Posterior cingulate gyrus (tissue), 11 donors: ENCODE measurements around the gene EXOSC10.

Source experiments
- DNase-seq, 10 donors: peaks; one replicate each; pipeline versions ENCODE4 v3.0.0 to v3.0.0-alpha.2; 2020 to 2021; ENCODE audit warnings: mixed read lengths in 3 of 10
- intact Hi-C: fragments of 100-400 bp; cut with DNase I; formaldehyde crosslinking; loops from one replicate; pipeline ENCODE4 v1.15.1; 2023

EXOSC10 gene

DNA sequence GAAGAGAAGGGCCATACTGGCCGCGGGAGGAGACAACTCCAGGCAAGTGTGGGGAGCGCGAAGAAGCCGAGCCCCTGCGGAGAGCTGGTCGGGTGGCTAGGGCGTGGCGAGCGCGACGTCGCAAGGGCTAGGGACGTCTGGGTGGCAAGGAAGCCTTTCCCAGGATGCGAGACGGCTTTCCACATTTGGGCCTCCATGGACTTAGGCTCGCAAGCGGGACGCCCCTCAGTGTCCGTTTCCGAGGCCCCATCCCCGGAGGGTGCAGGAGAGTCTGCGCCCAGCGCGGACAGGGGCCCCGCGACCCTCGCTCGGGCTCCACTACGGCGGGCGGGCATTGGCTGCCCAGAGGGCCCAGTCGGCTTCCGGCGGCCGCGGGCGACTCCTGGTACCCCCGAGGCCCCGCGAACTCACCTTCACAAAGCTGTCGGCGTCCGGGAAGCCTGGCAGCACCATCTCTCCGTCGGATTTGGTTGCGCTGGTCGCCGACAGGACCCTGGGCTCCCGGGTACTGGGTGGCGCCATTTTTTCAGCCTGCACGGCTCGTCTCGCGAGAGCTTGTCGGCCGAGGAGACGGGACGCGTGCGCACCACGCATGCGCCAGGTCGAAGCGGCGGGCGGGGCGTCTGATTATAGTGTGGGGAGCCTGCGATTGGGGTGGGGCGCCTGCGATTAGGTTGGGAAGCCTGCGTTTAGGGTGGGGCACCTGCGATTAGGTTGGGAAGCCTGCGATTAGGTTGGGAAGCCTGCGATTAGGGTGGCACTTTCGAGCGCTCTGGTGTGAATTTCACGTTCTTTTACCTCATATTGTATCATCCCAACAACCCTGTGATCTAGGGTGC, at the start of gene EXOSC10:
TSS of gene EXOSC10 (minus strand) at position 560 of the 839 bp plus-strand sequence. CDS start at position 522, 38 bp downstream.
- intact Hi-C loops = loop anchor here (10.0 kb wide), 1 partner anchor 115 kb away; no protein-coding TSS in a partner anchor
- DNase-seq = peak; percentile 89 to 99 (median 94)

DNA sequence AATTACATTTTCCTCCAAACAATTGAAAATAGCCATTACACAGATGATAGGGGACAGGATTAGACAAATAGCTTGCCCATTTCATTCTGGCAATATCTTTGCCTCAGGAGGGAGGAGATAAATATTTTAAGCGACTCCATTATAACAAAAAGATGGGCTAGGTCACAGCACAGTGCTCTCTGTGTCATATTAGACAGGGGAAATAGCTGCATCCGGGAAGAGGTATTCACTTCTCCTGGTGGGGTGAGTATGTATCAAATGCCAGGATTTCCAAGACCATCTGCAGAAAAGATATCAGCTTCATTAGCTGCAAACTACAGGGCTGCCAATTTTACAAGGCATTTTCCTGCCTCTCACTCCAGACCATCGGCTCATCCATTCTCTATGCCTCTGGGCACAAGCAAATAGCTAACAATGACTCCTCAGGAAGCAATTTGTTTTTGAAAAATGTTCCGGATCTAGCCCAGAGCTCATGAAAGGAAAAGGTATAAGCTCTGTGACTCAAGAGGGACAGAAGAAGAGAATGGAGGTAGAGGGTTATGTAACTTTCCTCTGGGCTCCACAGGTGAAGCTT, 47.6 kb upstream of the EXOSC10 start:
- intact Hi-C loops = no loop called here
- DNase-seq = no peak

- intact Hi-C loops = no loop called here
- peak in 1 of 10 donors; percentile 35 for DNase-seq
These were observed 46.1 kb upstream of the EXOSC10 start for GRCh38 chr1:11145741-11146140.

GRCh38 chr1:11144570-11145256, 45.0 kb upstream of the EXOSC10 start:
- intact Hi-C loops = no loop called here
- DNase-seq = peak in 1 of 10 donors; percentile 24

DNA sequence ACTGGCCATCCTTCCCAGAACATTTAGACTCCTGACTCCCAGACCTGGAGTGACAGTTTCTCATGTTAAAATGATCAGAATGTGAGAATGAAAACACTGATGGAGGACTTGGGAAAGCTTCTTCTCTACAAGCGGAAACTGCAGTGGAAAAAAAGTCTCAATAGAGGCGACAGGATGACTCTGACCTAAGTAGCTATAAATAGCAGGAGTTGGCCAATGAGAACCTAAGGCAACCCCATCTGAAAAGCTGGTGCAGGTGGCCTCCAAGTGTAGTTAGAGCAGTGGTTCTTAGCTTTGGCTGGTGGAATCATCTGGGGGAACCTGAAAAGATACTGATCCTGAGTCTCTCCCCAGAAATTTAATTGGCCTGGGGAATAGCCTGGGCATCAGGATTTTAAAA, 44.2 kb upstream of the EXOSC10 start:
- intact Hi-C loops = no loop called here
- DNase-seq = no peak

DNA sequence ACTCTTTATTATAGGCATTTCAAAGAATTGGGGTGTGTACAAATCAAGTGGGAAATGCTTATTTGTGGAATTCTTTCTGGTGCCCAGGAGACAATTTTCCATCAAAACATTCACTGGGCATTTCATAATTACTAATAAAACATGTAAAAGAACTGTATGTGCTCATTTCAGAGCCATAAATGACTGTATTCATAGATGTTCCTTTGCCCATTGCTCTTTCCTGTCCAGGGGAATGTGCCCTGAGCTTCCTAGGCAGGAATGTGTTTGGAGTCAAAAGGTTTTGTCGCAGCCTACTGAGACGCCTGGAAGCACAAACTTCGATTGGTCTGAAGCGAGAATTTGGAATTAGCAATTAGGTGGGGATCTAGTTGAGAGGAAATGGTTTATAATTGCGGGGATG, 43.7 kb upstream of the EXOSC10 start:
- no peak for DNase-seq
- intact Hi-C loops = no loop called here

DNA sequence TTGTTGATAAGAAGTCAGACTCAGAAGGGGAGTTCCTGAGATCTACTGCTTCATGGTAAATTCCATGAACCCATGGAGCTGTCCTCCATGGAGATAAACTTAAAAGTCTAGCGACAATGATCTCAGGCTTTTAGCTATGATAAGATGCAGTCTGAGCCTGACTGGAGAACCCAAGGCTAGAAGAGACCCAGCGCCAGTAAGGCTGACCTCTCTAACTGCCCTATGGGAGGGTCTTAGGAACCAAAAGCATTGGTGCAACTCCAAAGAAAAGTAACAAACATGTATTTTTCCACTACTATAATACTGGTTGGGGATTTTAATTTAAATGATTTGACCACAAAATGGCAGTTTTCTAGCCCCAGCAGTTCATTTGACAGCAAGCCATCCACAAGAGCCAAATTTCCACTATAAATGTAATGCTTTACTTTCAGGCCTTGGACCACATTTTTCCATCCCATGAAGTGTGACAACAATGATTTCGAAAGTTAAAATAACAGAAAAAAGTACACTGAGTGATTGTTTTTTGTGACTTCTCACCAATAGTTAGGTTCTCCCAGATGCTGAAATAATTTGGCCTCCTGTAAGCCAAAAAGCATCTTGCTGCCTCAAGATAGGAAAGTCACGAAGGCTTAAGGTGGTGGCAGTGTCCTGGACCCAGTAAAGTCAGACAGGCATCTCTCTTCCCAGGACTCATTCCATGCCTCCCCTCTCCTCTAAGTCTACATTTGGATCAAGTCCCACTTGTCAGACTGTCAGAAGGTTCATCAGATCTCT, 43.1 kb upstream of the EXOSC10 start:
- intact Hi-C loops = no loop called here

GRCh38 chr1:11138952-11139351, 39.3 kb upstream of the EXOSC10 start:
- intact Hi-C loops = no loop called here
- DNase-seq = no peak

More for the DNA sequence above, 43.1 kb upstream of the EXOSC10 start:
- no peak for DNase-seq

- DNase-seq = no peak
- intact Hi-C loops = no loop called here
These were observed 38.4 kb upstream of the EXOSC10 start for GRCh38 chr1:11138029-11138428.

DNA sequence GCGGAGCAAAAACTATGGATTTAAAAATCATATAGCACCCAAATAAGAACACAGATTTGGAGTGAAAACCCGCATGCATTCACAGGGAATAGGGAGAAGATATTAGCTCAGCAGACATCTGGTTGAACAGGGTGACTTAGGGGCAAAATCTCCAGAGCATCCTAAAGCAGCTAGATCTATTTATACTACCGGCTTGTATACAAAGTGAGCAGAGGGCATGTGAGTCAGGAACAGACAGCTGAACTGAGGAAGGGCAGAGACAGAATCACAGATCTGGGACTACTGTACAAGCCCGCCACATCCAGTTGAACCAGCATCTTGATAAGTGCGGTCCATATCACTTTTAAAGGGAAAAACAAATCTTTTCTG, 35.2 kb upstream of the EXOSC10 start:
- intact Hi-C loops = no loop called here
- DNase-seq = no peak

GRCh38 chr1:11134251-11134897, 34.7 kb upstream of the EXOSC10 start:
- intact Hi-C loops = no loop called here
- peak in 5 of 10 donors; percentile 17 to 84 (median 26) for DNase-seq

- peak in 1 of 10 donors; percentile 32 for DNase-seq
- intact Hi-C loops = no loop called here
These were observed 33.1 kb upstream of the EXOSC10 start for GRCh38 chr1:11132563-11133293.

DNA sequence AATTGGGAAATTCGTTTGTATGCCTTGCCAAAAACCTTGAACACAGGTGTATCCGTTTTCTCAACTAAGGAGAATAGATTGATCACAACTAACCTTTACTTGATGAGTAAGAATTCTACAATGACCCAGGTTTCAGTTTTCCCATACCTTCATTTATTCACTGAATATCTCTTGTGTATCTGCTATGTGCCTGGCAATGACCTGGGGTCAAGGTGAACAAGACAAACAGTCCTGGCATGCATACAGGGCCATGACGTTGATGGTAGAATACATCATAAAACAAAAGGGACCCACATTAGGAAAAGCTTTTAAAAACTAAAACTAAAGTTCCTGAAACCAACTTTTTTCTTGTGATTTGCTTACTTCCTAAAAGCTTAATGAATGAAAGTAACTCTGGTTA, 32.1 kb upstream of the EXOSC10 start:
- no peak for DNase-seq
- intact Hi-C loops = no loop called here

DNA sequence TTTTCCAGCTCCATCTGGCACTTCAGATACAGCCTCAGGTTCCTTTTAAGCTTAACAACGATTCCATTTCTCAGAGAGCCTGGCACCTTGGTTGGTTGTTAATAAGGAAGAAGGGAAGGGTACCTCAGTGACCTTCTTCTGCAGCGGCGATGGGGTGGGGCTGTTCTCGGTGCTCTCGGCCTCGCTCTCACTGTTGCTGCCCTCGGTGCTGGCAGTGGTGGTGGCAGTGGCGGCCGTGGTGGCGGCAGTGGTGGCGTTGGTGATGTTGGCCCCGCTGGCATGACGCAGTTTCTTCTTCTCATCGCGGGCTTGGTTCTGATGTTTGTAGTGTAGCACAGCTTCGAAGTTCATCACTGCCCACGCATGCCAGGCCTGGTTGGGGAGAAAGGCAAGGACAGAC, 30.7 kb upstream of the EXOSC10 start:
- peak in 1 of 10 donors; percentile 20 for DNase-seq
- intact Hi-C loops = no loop called here

GRCh38 chr1:11129649-11130390, 30.2 kb upstream of the EXOSC10 start:
- intact Hi-C loops = no loop called here
- peak in 1 of 10 donors; percentile 62 for DNase-seq

- intact Hi-C loops = no loop called here
- no peak for DNase-seq
These were observed 26.9 kb upstream of the EXOSC10 start for GRCh38 chr1:11126569-11126968.

DNA sequence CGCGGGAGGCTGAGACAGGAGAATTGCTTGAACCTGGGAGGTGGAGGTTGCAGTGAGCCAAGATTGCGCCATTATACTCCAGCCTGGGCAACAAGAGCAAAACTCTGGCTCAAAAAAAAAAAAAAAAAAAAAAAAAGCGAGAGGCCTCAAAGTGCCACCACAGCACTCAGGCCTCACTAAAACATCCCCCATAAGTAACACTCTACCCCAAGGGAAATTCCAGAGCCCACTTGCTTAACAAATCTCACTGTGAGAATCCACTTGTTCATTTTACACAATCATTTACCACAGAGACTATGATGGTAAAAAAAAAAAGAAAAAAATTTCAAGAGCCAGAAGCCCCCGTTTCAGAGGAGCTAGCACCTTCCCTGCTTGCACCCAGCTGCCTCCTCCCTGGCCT, 26.3 kb upstream of the EXOSC10 start:
- no peak for DNase-seq
- intact Hi-C loops = no loop called here

- DNase-seq = peak in 1 of 10 donors; percentile 19
- intact Hi-C loops = no loop called here
These were observed 25.3 kb upstream of the EXOSC10 start for GRCh38 chr1:11124965-11125364.

DNA sequence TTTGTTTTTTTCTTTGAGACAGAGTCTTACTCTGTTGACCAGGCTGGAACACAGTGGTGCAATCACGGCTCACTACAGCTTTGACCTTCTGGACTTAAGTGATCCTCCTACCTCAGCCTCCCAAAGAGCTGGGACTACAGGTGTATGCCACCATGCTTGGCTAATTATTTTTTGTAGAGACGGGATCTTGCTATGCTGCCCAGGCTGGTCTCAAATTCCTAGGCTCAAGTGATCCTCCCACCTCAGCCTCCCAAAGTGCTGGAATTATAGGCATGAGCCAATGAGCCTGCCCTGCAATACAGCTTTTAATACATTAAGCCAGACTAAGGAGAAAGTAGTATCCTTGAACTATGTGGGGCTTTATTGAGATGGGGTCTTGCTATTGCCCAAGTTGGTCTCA, 16.6 kb upstream of the EXOSC10 start:
- intact Hi-C loops = no loop called here
- no peak for DNase-seq
